GM23248 (cell line): ENCODE measurements around the gene DLL1. TPM values are rescaled to one million over a fixed set of nuclear protein-coding genes. Genes with fewer than 3 reads are reported as not detected.

Source experiments
- DNase-seq: peaks from one replicate; pipeline ENCODE4 v3.0.0-alpha.2; 2015
- H2AFZ ChIP-seq: fragments of 200-600 bp; sonication (generic); 2 replicates; pipeline ENCODE4 v1.6.1; 2016; ENCODE audit warnings: antibody characterized with exemption
- H3F3A ChIP-seq: fragments of 200-600 bp; sonication (generic); 2 replicates; pipeline ENCODE4 v1.6.1; 2016; ENCODE audit warnings: mild to moderate bottlenecking, antibody characterized with exemption, mixed run types; ENCODE audit not compliant: insufficient read depth
- H3K27ac ChIP-seq: fragments of 200-600 bp; sonication (generic); 2 replicates; pipeline ENCODE4 v1.5.1; 2016; ENCODE audit warnings: mild to moderate bottlenecking
- H3K27me3 ChIP-seq: fragments of 200-600 bp; sonication (generic); replicated peaks from 2 replicates; pipeline ENCODE4 v1.6.1; 2016; ENCODE audit warnings: mild to moderate bottlenecking; ENCODE audit not compliant: insufficient read depth
- H3K36me3 ChIP-seq: fragments of 200-600 bp; sonication (generic); 2 replicates; pipeline ENCODE4 v1.6.1; 2016; ENCODE audit warnings: low read depth, mild to moderate bottlenecking
- H3K4me1 ChIP-seq: fragments of 200-600 bp; sonication (generic); 2 replicates; pipeline ENCODE4 v1.6.1; 2016; ENCODE audit warnings: mild to moderate bottlenecking; ENCODE audit not compliant: insufficient read depth
- H3K4me2 ChIP-seq: fragments of 200-600 bp; sonication (generic); one replicate; pipeline ENCODE4 v1.6.1; 2016; ENCODE audit warnings: mild to moderate bottlenecking; ENCODE audit not compliant: unreplicated experiment
- H3K4me3 ChIP-seq: fragments of 200-600 bp; sonication (generic); 2 replicates; pipeline ENCODE4 v1.5.1; 2016; ENCODE audit warnings: mild to moderate bottlenecking
- H3K79me2 ChIP-seq: fragments of 200-600 bp; sonication (generic); 2 replicates; pipeline ENCODE4 v1.6.1; 2016; ENCODE audit warnings: mild to moderate bottlenecking; ENCODE audit not compliant: insufficient read depth
- H3K9ac ChIP-seq: fragments of 200-600 bp; sonication (generic); 2 replicates; pipeline ENCODE4 v1.6.1; 2016; ENCODE audit warnings: mild to moderate bottlenecking
- H3K9me2 ChIP-seq: fragments of 200-600 bp; sonication (generic); 2 replicates; pipeline ENCODE4 v1.6.1; 2016; ENCODE audit warnings: mixed run types, mild to moderate bottlenecking, moderate library complexity; ENCODE audit not compliant: insufficient read depth
- H3K9me3 ChIP-seq: fragments of 200-600 bp; sonication (generic); one replicate; pipeline ENCODE4 v1.6.1; 2017; ENCODE audit warnings: low read depth
- H4K20me1 ChIP-seq: fragments of 200-600 bp; sonication (generic); 2 replicates; pipeline ENCODE4 v1.6.0; 2016; ENCODE audit not compliant: insufficient read depth
- EZH2 ChIP-seq: fragments of 200-600 bp; sonication (generic); IDR thresholded peaks from 2 replicates; pipeline ENCODE4 v1.6.1; 2018; ENCODE audit warnings: antibody characterized with exemption, mild to moderate bottlenecking; ENCODE audit not compliant: insufficient read depth, poor library complexity, severe bottlenecking
- EZH2phosphoT487 ChIP-seq: fragments of 200-600 bp; sonication (generic); IDR thresholded peaks from 2 replicates; pipeline ENCODE4 v1.6.1; 2018; ENCODE audit warnings: antibody characterized with exemption, moderate library complexity, mild to moderate bottlenecking, low read depth; ENCODE audit not compliant: insufficient read depth
- WGBS, 2 experiments: methylation state at CpG; one replicate each; pipeline ENCODE4 v1.1.6; 2015 to 2017; ENCODE audit warnings: low lambda C conversion rate in 2 of 2, low coverage in 1 of 2; ENCODE audit errors: missing lambda C conversion rate in 2 of 2; 5-methylcytosine and 5-hydroxymethylcytosine counted together
- in situ Hi-C: fragments of 300-500 bp; cut with MboI; formaldehyde crosslinking; loops from 2 replicates; pipeline ENCODE4 v1.15.0; 2020
- polyA plus RNA-seq: library from polyadenylated mRNA; unstranded; fragments of >200 nt; fragmentation: Nextera tagmentation; extraction: Ambion mirVana; gene quantifications from 2 replicates; pipeline ENCODE4 v1.2.1, GENCODE V29; 2016
- total RNA-seq: library from RNA; depleted of rRNA; stranded (reverse); fragments of >200 nt; shearing (Covaris generic); gene quantifications from 2 replicates; pipeline ENCODE4 v1.2.3, GENCODE V29; 2014

DLL1 gene
- total and polyA plus RNA-seq, 2 experiments from 2014 or later = 0.68 to 0.86 TPM

DNA sequence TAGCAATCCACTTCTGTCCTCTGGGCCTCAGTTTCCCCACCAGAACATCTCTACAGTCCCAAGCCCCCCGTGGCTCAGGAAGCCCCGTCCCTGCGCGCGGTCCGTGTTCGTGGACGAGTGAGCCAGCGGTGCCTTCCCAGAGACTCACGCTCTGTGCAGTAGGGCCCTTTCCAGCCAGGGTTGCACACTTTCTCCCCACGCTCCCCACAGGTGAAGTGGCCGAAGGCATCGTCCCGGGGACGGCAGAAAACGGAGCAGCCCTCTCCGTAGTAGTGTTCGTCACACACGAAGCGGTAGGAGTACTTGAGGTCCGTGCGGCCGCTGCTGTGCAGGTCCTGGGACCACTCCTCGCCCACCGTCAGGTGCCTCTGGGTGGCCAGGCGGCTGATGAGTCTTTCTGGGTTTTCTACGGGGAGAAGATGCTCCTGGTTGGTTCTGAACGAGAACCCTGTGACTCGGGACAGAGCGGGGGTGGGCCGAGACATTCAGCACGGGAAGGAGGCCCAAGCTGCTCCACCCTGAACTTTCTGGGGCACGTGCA is 2.7 kb downstream of the DLL1 start:
- no peaks in the 10 kb centered on the region for H3K79me2 ChIP-seq
- no peaks in the 10 kb centered on the region for H3K36me3 ChIP-seq
- H2AFZ ChIP-seq = no peak overlapping the region
- peaks cover 12% of the 10 kb centered on the region; the same call in 1 of the 2 replicates for H3F3A ChIP-seq
- no peaks in the 10 kb centered on the region for H4K20me1 ChIP-seq
- TF ChIP-seq EZH2phosphoT487 = no peak
- no peak for TF ChIP-seq EZH2
- WGBS, 2 experiments = 94 to 95% methylated on average over 31 to 33 of the region's 33 CpGs
- H3K9me3 ChIP-seq = no peaks in the 10 kb centered on the region
- H3K4me3 ChIP-seq = no peak overlapping the region
- H3K27me3 ChIP-seq = peaks cover 23% of the 10 kb centered on the region
- H3K4me2 ChIP-seq = no peak overlapping the region
- H3K9me2 ChIP-seq = no peaks in the 10 kb centered on the region
- no peak overlapping the region for H3K9ac ChIP-seq
- no peak overlapping the region for H3K27ac ChIP-seq
- DNase-seq = no peak
- in situ Hi-C loops = no loop called here
- no peaks in the 10 kb centered on the region for H3K4me1 ChIP-seq

DNA sequence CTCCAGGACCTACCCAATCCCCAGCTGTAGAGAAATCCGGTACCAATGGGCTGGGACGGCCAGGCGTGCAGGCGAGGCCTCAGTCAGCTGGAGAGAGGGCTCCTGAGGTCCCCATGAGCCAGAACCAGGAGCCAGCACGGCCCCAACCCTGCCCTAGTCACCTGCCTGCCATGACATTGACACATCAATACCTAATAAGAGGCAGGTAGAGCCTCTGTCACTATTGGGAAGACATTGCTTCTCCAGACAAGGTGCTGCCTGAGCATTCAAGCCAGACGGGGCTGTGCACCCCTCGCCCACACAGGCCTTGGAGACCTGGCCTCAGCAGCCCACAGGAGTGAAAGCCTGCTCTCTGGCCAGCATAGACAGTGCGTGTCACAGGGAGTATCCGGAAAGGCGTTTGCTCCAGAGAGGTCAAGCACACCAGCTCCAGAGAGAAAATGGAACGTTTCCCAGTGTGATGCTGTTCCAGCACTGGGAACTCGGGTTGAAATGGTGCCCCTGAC is 3.5 kb downstream of the DLL1 start:
- no peak overlapping the region for H3K4me3 ChIP-seq
- no peak for DNase-seq

DNA sequence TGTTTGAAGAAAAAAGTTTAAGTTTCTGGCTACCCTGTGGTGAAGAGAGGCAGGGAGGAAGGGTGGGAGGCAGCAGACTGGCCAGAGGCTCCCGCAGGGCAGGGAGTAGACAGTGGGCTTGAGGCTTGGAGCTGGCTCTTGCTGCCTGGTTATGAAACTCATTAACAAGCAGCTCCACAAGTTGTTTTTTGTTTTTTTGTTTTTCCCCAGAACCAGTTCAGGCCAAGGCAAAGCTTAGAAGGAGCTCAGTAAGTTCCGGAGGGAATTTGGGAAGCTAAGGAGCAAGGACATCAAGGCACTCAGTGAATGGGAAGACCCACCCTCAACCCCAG is 4.0 kb downstream of the DLL1 start:
- no peaks in the 10 kb centered on the region for H3K36me3 ChIP-seq
- no peak for TF ChIP-seq EZH2phosphoT487
- TF ChIP-seq EZH2 = no peak
- H3K27me3 ChIP-seq = peaks cover 10% of the 10 kb centered on the region
- H3K4me3 ChIP-seq = no peak overlapping the region
- no peaks in the 10 kb centered on the region for H3K9me3 ChIP-seq
- no peak overlapping the region for H2AFZ ChIP-seq
- no peak overlapping the region for H3K27ac ChIP-seq
- in situ Hi-C loops = no loop called here
- WGBS, 2 experiments = 84 to 90% methylated on average over 2 of the region's 2 CpGs
- DNase-seq = no peak
- no peaks in the 10 kb centered on the region for H3K9me2 ChIP-seq
- H3K4me1 ChIP-seq = no peaks in the 10 kb centered on the region
- H3K4me2 ChIP-seq = no peak overlapping the region
- H3F3A ChIP-seq = peaks cover under 1% of the 10 kb centered on the region; the same call in 1 of the 2 replicates
- no peak overlapping the region for H3K9ac ChIP-seq
- H3K79me2 ChIP-seq = no peaks in the 10 kb centered on the region
- no peaks in the 10 kb centered on the region for H4K20me1 ChIP-seq

More for the DNA sequence above, 3.5 kb downstream of the DLL1 start:
- Histone ChIP-seq H3K27ac (no peak overlapping the region), H3K9ac (no peak overlapping the region), H3K9me2 (no peaks in the 10 kb centered on the region), H4K20me1 (no peaks in the 10 kb centered on the region), H3K4me1 (no peaks in the 10 kb centered on the region), H3K79me2 (no peaks in the 10 kb centered on the region), H3F3A (peaks cover 6% of the 10 kb centered on the region; the same call in 1 of the 2 replicates), H2AFZ (no peak overlapping the region), H3K4me2 (no peak overlapping the region), H3K27me3 (peaks cover 16% of the 10 kb centered on the region), H3K36me3 (no peaks in the 10 kb centered on the region), H3K9me3 (no peaks in the 10 kb centered on the region)
- no peak for TF ChIP-seq EZH2phosphoT487
- no peak for TF ChIP-seq EZH2
- 83 to 84% methylated on average over 10 to 11 of the region's 12 CpGs for WGBS, 2 experiments
- in situ Hi-C loops = no loop called here

DNA sequence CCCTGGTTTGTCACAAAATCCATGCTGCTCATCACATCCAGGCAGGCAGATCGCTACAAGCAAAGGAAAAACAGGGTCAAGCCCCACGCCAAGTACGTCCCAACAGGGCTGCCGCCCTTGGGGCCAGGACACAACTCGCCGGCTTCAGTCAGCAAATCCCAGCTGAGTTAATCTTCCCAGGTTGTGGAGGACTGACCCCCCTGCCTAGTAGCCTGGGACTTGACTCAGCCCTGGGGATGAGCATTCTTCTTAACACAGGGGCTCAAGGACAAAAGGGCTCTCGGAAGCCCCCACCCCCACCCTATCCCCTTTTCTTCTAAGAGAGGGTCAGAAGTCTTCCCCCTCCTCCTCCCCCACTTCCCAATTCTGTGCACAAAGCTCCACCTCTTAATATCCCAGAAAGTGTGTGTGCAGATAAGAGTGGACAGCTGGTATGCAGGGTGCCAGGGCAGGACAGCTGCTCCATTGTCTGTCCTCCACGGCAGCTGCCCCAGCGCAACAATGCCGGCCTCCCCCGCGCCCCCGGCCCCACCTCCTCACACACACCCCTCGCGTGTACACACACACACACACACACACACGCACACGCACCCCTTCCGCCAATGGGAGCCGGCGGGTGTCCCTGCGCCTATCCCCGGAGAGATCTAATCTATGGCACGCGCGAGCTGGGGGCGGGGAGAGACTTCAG is 4.5 kb downstream of the DLL1 start:
- H4K20me1 ChIP-seq = no peaks in the 10 kb centered on the region
- H3K36me3 ChIP-seq = no peaks in the 10 kb centered on the region
- H3K27ac ChIP-seq = no peak overlapping the region
- no peak overlapping the region for H3K4me2 ChIP-seq
- DNase-seq = no peak
- H3K27me3 ChIP-seq = 0 out of 2 replicates have a peak, but pooled peaks cover 7% of the 10 kb centered on the region
- no peaks in the 10 kb centered on the region for H3K79me2 ChIP-seq
- H3K9me2 ChIP-seq = no peaks in the 10 kb centered on the region
- WGBS, 2 experiments = 87 to 94% methylated on average over 22 to 26 of the region's 26 CpGs
- H3K4me3 ChIP-seq = no peak overlapping the region
- H3K4me1 ChIP-seq = no peaks in the 10 kb centered on the region
- no peaks in the 10 kb centered on the region for H3K9me3 ChIP-seq
- H3F3A ChIP-seq = no peaks in the 10 kb centered on the region
- TF ChIP-seq EZH2 (no peak), EZH2phosphoT487 (no peak)
- no peak overlapping the region for H3K9ac ChIP-seq
- H2AFZ ChIP-seq = no peak overlapping the region
- in situ Hi-C loops = no loop called here
